PC-3 (cell line): Measurements from ENCODE around the gene SDC4.

Experiments
- EZH2 ChIP-seq: fragments of 300-600 bp; sonication (generic); IDR thresholded peaks from one replicate; pipeline ENCODE4 v1.6.1; 2017; ENCODE audit warnings: antibody characterized with exemption, mild to moderate bottlenecking, low read length; ENCODE audit not compliant: unreplicated experiment
- EZH2phosphoT487 ChIP-seq: fragments of 300-600 bp; sonication (generic); IDR thresholded peaks from 2 replicates; pipeline ENCODE4 v1.6.1; 2018; ENCODE audit warnings: mild to moderate bottlenecking, antibody characterized with exemption, low read length, borderline replicate concordance
- TF ChIP-seq, protein P1 (sequence below): fragments of 300-600 bp; sonication (generic); conservative IDR thresholded peaks from 2 replicates; pipeline ENCODE4 v1.5.1; 2017; ENCODE audit warnings: antibody characterized with exemption, low read depth, mild to moderate bottlenecking, low read length

DNA sequence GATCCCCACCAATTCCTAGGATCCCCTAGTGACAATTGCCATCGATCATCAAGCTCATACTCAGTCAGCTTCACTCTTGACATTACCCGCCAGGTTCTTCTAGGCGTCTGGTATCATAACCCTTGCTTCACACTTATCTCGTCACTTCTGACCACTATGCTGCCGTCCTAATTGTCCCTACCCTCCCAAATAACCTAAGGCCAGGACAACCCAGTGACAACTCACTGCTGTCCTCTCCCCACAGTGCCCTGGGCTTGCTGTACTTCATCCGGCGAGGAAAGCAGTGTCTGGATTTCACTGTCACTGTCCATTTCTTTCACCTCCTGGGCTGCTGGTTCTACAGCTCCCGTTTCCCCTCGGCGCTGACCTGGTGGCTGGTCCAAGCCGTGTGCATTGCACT lies 18.4 kb upstream of the SDC4 start:
- TF ChIP-seq, protein P1, sequence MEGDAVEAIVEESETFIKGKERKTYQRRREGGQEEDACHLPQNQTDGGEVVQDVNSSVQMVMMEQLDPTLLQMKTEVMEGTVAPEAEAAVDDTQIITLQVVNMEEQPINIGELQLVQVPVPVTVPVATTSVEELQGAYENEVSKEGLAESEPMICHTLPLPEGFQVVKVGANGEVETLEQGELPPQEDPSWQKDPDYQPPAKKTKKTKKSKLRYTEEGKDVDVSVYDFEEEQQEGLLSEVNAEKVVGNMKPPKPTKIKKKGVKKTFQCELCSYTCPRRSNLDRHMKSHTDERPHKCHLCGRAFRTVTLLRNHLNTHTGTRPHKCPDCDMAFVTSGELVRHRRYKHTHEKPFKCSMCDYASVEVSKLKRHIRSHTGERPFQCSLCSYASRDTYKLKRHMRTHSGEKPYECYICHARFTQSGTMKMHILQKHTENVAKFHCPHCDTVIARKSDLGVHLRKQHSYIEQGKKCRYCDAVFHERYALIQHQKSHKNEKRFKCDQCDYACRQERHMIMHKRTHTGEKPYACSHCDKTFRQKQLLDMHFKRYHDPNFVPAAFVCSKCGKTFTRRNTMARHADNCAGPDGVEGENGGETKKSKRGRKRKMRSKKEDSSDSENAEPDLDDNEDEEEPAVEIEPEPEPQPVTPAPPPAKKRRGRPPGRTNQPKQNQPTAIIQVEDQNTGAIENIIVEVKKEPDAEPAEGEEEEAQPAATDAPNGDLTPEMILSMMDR: no peak
- TF ChIP-seq EZH2 (no peak), EZH2phosphoT487 (no peak)
